Liver (tissue), 3 donors: Measurements from ENCODE around the gene KRTAP5-11.
"Not testable (repeated sequence)": the region's sequence is repeated elsewhere in the genome, so short reads cannot be mapped to it uniquely, and the experiment has no call there.

Experiments
- EGR1 ChIP-seq, 2 donors: IDR thresholded peaks; 2 replicates each; pipeline ENCODE4 v1.6.1; 2016 to 2018; ENCODE audit warnings: antibody characterized with exemption in 2 of 2, low read depth in 2 of 2
- FOXA1 ChIP-seq: IDR thresholded peaks from 2 replicates; pipeline ENCODE4 v1.6.1; 2016; ENCODE audit warnings: antibody characterized with exemption
- JUND ChIP-seq, 2 donors: IDR thresholded peaks; 2 replicates each; pipeline ENCODE4 v1.6.1; 2016; ENCODE audit warnings: antibody characterized with exemption in 2 of 2
- NR2F2 ChIP-seq: IDR thresholded peaks from 2 replicates; pipeline ENCODE4 v1.6.1; 2016; ENCODE audit warnings: antibody characterized with exemption
- RAD21 ChIP-seq, 2 donors: IDR thresholded peaks; 2 replicates each; pipeline ENCODE4 v1.6.1; 2016; ENCODE audit warnings: antibody characterized with exemption in 2 of 2, mild to moderate bottlenecking in 2 of 2
- RXRA ChIP-seq, 2 donors: IDR thresholded peaks; 2 replicates each; pipeline ENCODE4 v1.6.1; 2017 to 2018; ENCODE audit warnings: antibody characterized with exemption in 2 of 2, mild to moderate bottlenecking in 1 of 2
- SP1 ChIP-seq: IDR thresholded peaks from 2 replicates; pipeline ENCODE4 v1.6.1; 2018; ENCODE audit warnings: antibody characterized with exemption, mild to moderate bottlenecking
- TAF1 ChIP-seq: conservative IDR thresholded peaks from 2 replicates; pipeline ENCODE4 v1.6.1; 2016; ENCODE audit warnings: antibody characterized with exemption, mild to moderate bottlenecking
- YY1 ChIP-seq: IDR thresholded peaks from 2 replicates; pipeline ENCODE4 v1.6.1; 2016; ENCODE audit warnings: antibody characterized with exemption, mild to moderate bottlenecking
- TF ChIP-seq, protein P1 (sequence below): IDR thresholded peaks from 2 replicates; pipeline ENCODE4 v1.6.1; 2016; ENCODE audit warnings: antibody characterized with exemption
- TF ChIP-seq, protein P2 (sequence below): fragments of 150-350 bp; IDR thresholded peaks from 2 replicates; pipeline ENCODE4 v1.5.1; 2017; ENCODE audit warnings: improper control_type of control experiment, low read depth, low read length; ENCODE audit not compliant: missing input control
- TF ChIP-seq, protein P3 (sequence below): IDR thresholded peaks from 2 replicates; pipeline ENCODE4 v1.6.1; 2016; ENCODE audit warnings: antibody characterized with exemption
- TF ChIP-seq, protein P4 (sequence below): IDR thresholded peaks from 2 replicates; pipeline ENCODE4 v1.6.1; 2016; ENCODE audit warnings: antibody characterized with exemption, mild to moderate bottlenecking
- TF ChIP-seq, protein P5 (sequence below): IDR thresholded peaks from 2 replicates; pipeline ENCODE4 v1.6.1; 2016; ENCODE audit warnings: antibody characterized with exemption
- donor health status: healthy.
- donor health status: healthy.

DNA sequence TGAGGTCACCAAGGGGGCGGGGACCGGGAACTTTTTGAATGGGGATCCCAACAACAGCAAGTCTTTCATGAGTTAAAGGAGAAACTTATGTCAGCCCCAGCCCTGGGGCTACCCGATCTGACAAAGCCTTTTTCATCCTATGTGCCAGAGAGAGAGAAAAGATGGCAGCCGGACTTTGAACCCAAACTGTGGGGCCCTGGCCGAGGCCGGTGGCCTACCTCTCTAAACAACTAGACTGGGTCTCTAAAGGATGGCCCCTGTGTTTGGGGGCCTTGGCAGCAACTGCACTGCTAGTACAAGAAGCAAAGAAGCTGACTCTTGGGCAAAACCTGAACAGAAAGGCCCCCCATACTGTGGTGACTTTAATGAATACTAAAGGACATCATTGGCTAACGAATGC is 31.3 kb upstream of the KRTAP5-11 start:
- TF ChIP-seq, protein P1, sequence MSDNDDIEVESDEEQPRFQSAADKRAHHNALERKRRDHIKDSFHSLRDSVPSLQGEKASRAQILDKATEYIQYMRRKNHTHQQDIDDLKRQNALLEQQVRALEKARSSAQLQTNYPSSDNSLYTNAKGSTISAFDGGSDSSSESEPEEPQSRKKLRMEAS: not testable (repeated sequence)
- TF ChIP-seq, protein P2, sequence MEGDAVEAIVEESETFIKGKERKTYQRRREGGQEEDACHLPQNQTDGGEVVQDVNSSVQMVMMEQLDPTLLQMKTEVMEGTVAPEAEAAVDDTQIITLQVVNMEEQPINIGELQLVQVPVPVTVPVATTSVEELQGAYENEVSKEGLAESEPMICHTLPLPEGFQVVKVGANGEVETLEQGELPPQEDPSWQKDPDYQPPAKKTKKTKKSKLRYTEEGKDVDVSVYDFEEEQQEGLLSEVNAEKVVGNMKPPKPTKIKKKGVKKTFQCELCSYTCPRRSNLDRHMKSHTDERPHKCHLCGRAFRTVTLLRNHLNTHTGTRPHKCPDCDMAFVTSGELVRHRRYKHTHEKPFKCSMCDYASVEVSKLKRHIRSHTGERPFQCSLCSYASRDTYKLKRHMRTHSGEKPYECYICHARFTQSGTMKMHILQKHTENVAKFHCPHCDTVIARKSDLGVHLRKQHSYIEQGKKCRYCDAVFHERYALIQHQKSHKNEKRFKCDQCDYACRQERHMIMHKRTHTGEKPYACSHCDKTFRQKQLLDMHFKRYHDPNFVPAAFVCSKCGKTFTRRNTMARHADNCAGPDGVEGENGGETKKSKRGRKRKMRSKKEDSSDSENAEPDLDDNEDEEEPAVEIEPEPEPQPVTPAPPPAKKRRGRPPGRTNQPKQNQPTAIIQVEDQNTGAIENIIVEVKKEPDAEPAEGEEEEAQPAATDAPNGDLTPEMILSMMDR: not testable (repeated sequence)
- TF ChIP-seq, protein P3, sequence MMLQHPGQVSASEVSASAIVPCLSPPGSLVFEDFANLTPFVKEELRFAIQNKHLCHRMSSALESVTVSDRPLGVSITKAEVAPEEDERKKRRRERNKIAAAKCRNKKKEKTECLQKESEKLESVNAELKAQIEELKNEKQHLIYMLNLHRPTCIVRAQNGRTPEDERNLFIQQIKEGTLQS: not testable (repeated sequence)
- TF ChIP-seq RAD21 (IDR thresholded peaks at IDR 0.05); JUND (IDR thresholded peaks at IDR 0.05); YY1; FOXA1; RXRA (IDR thresholded peaks at IDR 0.05); TAF1; SP1; NR2F2; EGR1 (IDR thresholded peaks at IDR 0.05; ENCODE audit: low read depth in 2 of 2): not testable (repeated sequence)
- TF ChIP-seq, protein P4, sequence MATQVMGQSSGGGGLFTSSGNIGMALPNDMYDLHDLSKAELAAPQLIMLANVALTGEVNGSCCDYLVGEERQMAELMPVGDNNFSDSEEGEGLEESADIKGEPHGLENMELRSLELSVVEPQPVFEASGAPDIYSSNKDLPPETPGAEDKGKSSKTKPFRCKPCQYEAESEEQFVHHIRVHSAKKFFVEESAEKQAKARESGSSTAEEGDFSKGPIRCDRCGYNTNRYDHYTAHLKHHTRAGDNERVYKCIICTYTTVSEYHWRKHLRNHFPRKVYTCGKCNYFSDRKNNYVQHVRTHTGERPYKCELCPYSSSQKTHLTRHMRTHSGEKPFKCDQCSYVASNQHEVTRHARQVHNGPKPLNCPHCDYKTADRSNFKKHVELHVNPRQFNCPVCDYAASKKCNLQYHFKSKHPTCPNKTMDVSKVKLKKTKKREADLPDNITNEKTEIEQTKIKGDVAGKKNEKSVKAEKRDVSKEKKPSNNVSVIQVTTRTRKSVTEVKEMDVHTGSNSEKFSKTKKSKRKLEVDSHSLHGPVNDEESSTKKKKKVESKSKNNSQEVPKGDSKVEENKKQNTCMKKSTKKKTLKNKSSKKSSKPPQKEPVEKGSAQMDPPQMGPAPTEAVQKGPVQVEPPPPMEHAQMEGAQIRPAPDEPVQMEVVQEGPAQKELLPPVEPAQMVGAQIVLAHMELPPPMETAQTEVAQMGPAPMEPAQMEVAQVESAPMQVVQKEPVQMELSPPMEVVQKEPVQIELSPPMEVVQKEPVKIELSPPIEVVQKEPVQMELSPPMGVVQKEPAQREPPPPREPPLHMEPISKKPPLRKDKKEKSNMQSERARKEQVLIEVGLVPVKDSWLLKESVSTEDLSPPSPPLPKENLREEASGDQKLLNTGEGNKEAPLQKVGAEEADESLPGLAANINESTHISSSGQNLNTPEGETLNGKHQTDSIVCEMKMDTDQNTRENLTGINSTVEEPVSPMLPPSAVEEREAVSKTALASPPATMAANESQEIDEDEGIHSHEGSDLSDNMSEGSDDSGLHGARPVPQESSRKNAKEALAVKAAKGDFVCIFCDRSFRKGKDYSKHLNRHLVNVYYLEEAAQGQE: not testable (repeated sequence)
- TF ChIP-seq, protein P5, sequence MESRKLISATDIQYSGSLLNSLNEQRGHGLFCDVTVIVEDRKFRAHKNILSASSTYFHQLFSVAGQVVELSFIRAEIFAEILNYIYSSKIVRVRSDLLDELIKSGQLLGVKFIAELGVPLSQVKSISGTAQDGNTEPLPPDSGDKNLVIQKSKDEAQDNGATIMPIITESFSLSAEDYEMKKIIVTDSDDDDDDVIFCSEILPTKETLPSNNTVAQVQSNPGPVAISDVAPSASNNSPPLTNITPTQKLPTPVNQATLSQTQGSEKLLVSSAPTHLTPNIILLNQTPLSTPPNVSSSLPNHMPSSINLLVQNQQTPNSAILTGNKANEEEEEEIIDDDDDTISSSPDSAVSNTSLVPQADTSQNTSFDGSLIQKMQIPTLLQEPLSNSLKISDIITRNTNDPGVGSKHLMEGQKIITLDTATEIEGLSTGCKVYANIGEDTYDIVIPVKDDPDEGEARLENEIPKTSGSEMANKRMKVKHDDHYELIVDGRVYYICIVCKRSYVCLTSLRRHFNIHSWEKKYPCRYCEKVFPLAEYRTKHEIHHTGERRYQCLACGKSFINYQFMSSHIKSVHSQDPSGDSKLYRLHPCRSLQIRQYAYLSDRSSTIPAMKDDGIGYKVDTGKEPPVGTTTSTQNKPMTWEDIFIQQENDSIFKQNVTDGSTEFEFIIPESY: not testable (repeated sequence)
